Fibroblast of villous mesenchyme (primary cell): ENCODE data around the gene H2AZ2. TPM values are rescaled to one million over a fixed set of nuclear protein-coding genes. Genes with fewer than 3 reads are reported as not detected.
"Not testable (repeated sequence)": the region's sequence is repeated elsewhere in the genome, so short reads cannot be mapped to it uniquely, and the experiment has no call there.

Source experiments
- DNase-seq: peaks from one replicate; pipeline ENCODE4 v3.0.0-alpha.2; 2010; ENCODE audit warnings: low read depth
- H3K4me3 ChIP-seq: 2 replicates; pipeline ENCODE4 v1.5.1; 2011; ENCODE audit warnings: low read depth, mild to moderate bottlenecking, low read length
- CTCF ChIP-seq: IDR thresholded peaks from 2 replicates; pipeline ENCODE4 v1.5.1; 2012; ENCODE audit warnings: low read depth, mild to moderate bottlenecking, low read length; ENCODE audit not compliant: insufficient read depth
- total RNA-seq: library from RNA; depleted of rRNA; stranded (reverse); fragments of >200 nt; gene quantifications from 2 replicates; pipeline ENCODE4 v1.2.3, GENCODE V29; 2012

The H2AZ2 gene
- total RNA-seq, 1 donor = 111 TPM

GRCh38 chr7:44849259-44849884 is 1.5 kb upstream of the H2AZ2 start:
- no peak for DNase-seq
- no peak for TF ChIP-seq CTCF
- peak overlapping the region; percentile 68 for H3K4me3 ChIP-seq

GRCh38 chr7:44847509-44847919 is 373 bp downstream of the H2AZ2 start:
- TF ChIP-seq CTCF = peak; percentile 81

GRCh38 chr7:44846816-44847508 is 925 bp downstream of the H2AZ2 start:
- DNase-seq = no peak
- peak overlapping the region; percentile 80 for H3K4me3 ChIP-seq
- no peak for TF ChIP-seq CTCF

More at GRCh38 chr7:44847509-44847919, 373 bp downstream of the H2AZ2 start:
- peak overlapping the region; percentile 80 for H3K4me3 ChIP-seq
- DNase-seq = peak; percentile 92

- DNase-seq = not testable (repeated sequence)
- H3K4me3 ChIP-seq = peak overlapping the region; percentile 80
Measured at GRCh38 chr7:44846390-44846789, 1.5 kb downstream of the H2AZ2 start.

GRCh38 chr7:44845451-44845850 is 2.4 kb downstream of the H2AZ2 start:
- no peak for TF ChIP-seq CTCF
- DNase-seq = no peak
- H3K4me3 ChIP-seq = peak overlapping the region; percentile 80

GRCh38 chr7:44843440-44843839 is 4.4 kb downstream of the H2AZ2 start:
- DNase-seq, H3K4me3 ChIP-seq: not testable (repeated sequence)

- peak; percentile 48 for DNase-seq
- H3K4me3 ChIP-seq = not testable (repeated sequence)
Measured at GRCh38 chr7:44842675-44843074, 5.2 kb downstream of the H2AZ2 start.

- H3K4me3 ChIP-seq = no peak overlapping the region
- TF ChIP-seq CTCF = no peak
- DNase-seq = peak; percentile 55
Measured at GRCh38 chr7:44838751-44839150, 9.1 kb downstream of the H2AZ2 start.
